ENCODE data around the gene ANTXR1.

- no peak for TF ChIP-seq CTCF (conservative IDR thresholded peaks at IDR 0.05; ENCODE audit: low read length)
- no peak for TF ChIP-seq EZH2phosphoT487 (IDR thresholded peaks at IDR 0.05; ENCODE audit: borderline replicate concordance)
Measured at GRCh38 chr2:69156624-69157023, 143.6 kb downstream of the ANTXR1 start.
